ENCODE data around the gene ACY1. TPM values are rescaled to one million over a fixed set of nuclear protein-coding genes. Genes with fewer than 3 reads are reported as not detected.

Gene ACY1
- total and polyA plus RNA-seq, 10 of the 15 experiments (the other 5 are each of a cell fraction or from before 2014, with no cell fraction given): 18.5 to 42.2 (median 27.8) TPM

DNA sequence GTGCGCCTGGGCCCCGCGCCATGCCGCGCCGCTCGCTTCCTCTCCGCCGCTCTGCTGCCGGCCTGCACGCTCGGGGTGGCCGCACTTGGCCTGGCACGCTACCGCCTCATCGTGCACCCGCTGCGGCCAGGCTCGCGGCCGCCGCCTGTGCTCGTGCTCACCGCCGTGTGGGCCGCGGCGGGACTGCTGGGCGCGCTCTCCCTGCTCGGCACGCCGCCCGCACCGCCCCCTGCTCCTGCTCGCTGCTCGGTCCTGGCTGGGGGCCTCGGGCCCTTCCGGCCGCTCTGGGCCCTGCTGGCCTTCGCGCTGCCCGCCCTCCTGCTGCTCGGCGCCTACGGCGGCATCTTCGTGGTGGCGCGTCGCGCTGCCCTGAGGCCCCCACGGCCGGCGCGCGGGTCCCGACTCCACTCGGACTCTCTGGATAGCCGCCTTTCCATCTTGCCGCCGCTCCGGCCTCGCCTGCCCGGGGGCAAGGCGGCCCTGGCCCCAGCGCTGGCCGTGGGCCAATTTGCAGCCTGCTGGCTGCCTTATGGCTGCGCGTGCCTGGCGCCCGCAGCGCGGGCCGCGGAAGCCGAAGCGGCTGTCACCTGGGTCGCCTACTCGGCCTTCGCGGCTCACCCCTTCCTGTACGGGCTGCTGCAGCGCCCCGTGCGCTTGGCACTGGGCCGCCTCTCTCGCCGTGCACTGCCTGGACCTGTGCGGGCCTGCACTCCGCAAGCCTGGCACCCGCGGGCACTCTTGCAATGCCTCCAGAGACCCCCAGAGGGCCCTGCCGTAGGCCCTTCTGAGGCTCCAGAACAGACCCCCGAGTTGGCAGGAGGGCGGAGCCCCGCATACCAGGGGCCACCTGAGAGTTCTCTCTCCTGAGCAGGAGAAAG, 27.2 kb upstream of the ACY1 start:
- Histone ChIP-seq H3K36me3 (ENCODE audit: control insufficient read depth in 2 of 2, insufficient read depth in 2 of 2, low read length in 1 of 2) (no peaks in the 10 kb centered on the region), H4K20me1 (ENCODE audit: control insufficient read depth, insufficient read depth) (no peaks in the 10 kb centered on the region), H2AFZ (ENCODE audit: control insufficient read depth, low read depth, low read length) (no peak overlapping the region; the same call in 1 of the 2 replicates), H3K27me3 (replicated peaks in 1 of 2; ENCODE audit: control insufficient read depth in 2 of 2, insufficient read depth in 2 of 2, low read length in 1 of 2) (peaks cover 0 to 8% of the 10 kb centered on the region in 2 experiments; a peak in 3 of 4 replicates), H3K4me1 (ENCODE audit: control insufficient read depth, insufficient read depth, low read length) (no peaks in the 10 kb centered on the region), H3K9me3 (replicated peaks; ENCODE audit: control insufficient read depth, insufficient read depth, low read length) (no peaks in the 10 kb centered on the region), H3K4me2 (ENCODE audit: control insufficient read depth, insufficient read depth) (peak overlapping the region; percentile 22; the same call in 1 of the 2 replicates), H3K27ac (ENCODE audit: control insufficient read depth, insufficient read depth) (no peak overlapping the region), H3K9ac (ENCODE audit: control insufficient read depth, insufficient read depth, low read length) (no peak overlapping the region), H3K79me2 (ENCODE audit: control insufficient read depth, insufficient read depth, low read length) (no peaks in the 10 kb centered on the region), H3K4me3 (no peak overlapping the region)
- no peak for FAIRE-seq
- intact Hi-C loops (cut with micrococcal nuclease; ENCODE audit: unreplicated experiment) (no loop called here), in situ Hi-C loops (cut with MboI) (no loop called here)
- 28% methylated on average over 76 of the region's 97 CpGs for WGBS (ENCODE audit: insufficient coverage, insufficient replicate concordance, low lambda C conversion rate, missing lambda C conversion rate)
- ChIA-PET RAD21 (ENCODE audit: unreplicated experiment) (no interaction called here), SMC1A (ENCODE audit: uncharacterized antibody, unreplicated experiment) (no interaction called here), CTCF (no interaction called here), POLR2A (no interaction called here)
- TF ChIP-seq IKZF2 (IDR thresholded peaks at IDR 0.05) (no peak), MYC (IDR thresholded peaks at IDR 0.05; ENCODE audit: insufficient read depth, insufficient read length, insufficient replicate concordance, low read length, severe bottlenecking) (no peak), CHD1 (IDR thresholded peaks at IDR 0.05; ENCODE audit: low read depth, low read length) (no peak), HDAC6 (IDR thresholded peaks at IDR 0.05; ENCODE audit: unreplicated experiment) (peak; percentile 44), NFIC (IDR thresholded peaks at IDR 0.05; ENCODE audit: low read depth, low read length) (no peak), BHLHE40 (IDR thresholded peaks at IDR 0.05; ENCODE audit: borderline replicate concordance in 1 of 2, low read depth in 2 of 2, low read length in 1 of 2) (peak in 1 of 2 experiments; percentile 28; a peak in 1 of 4 replicates), ZNF217 (IDR thresholded peaks at IDR 0.05) (no peak), STAT1 (conservative IDR thresholded peaks at IDR 0.05) (no peak), IKZF1 (conservative IDR thresholded peaks at IDR 0.05) (0 out of 2 replicates have a peak, but pooled peaks have one; percentile 15), RBBP5 (conservative IDR thresholded peaks at IDR 0.05) (no peak)
- TF ChIP-seq, protein P1, sequence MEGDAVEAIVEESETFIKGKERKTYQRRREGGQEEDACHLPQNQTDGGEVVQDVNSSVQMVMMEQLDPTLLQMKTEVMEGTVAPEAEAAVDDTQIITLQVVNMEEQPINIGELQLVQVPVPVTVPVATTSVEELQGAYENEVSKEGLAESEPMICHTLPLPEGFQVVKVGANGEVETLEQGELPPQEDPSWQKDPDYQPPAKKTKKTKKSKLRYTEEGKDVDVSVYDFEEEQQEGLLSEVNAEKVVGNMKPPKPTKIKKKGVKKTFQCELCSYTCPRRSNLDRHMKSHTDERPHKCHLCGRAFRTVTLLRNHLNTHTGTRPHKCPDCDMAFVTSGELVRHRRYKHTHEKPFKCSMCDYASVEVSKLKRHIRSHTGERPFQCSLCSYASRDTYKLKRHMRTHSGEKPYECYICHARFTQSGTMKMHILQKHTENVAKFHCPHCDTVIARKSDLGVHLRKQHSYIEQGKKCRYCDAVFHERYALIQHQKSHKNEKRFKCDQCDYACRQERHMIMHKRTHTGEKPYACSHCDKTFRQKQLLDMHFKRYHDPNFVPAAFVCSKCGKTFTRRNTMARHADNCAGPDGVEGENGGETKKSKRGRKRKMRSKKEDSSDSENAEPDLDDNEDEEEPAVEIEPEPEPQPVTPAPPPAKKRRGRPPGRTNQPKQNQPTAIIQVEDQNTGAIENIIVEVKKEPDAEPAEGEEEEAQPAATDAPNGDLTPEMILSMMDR (IDR thresholded peaks at IDR 0.05 in 2 of 3, conservative IDR thresholded peaks at IDR 0.05 in 1 of 3; ENCODE audit: control insufficient read depth in 2 of 3, extremely low read depth in 1 of 3, insufficient read depth in 1 of 3, low read depth in 3 of 3, low read length in 3 of 3): peak in 2 of 3 experiments; percentile 38 to 47; a peak in 4 of 6 replicates
- TF ChIP-seq, protein P2, sequence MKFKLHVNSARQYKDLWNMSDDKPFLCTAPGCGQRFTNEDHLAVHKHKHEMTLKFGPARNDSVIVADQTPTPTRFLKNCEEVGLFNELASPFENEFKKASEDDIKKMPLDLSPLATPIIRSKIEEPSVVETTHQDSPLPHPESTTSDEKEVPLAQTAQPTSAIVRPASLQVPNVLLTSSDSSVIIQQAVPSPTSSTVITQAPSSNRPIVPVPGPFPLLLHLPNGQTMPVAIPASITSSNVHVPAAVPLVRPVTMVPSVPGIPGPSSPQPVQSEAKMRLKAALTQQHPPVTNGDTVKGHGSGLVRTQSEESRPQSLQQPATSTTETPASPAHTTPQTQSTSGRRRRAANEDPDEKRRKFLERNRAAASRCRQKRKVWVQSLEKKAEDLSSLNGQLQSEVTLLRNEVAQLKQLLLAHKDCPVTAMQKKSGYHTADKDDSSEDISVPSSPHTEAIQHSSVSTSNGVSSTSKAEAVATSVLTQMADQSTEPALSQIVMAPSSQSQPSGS (IDR thresholded peaks at IDR 0.05; ENCODE audit: low read length): no peak
- BruUV-seq (replicated peaks): no TSS peak
- no peak for DNase-seq (ENCODE audit: low read depth, low spot score)
- peak; percentile 79 for ATAC-seq

Data from GM12878 (cell line).